ENCODE data around the gene SFMBT2. TPM values are rescaled to one million over a fixed set of nuclear protein-coding genes. Genes with fewer than 3 reads are reported as not detected.
"Not testable (repeated sequence)": the region's sequence is repeated elsewhere in the genome, so short reads cannot be mapped to it uniquely, and the experiment has no call there.

Gene SFMBT2
- total and polyA plus RNA-seq, 7 donors, result 0.53 to 8.2 (median 3.0) TPM

DNA sequence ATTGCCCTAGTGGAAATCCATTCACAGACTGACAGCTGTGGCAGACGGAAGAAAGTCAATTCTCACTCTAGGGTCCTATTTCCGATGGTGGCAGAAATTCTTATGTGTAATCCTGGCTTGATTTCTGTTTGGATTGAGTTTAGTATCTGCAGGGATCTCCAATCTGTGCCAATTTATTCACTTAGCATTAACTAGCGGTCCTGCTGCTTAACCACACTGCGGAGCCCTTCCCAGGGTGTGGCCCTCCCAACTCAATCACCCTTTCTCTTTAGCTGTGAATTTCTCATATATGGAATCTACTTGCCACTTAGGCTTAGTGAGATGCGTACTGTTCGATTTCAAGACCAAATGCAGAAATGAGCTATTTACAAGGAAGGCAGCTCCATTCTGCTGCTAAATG lies 215.7 kb downstream of the SFMBT2 start:
- no peaks in the 10 kb centered on the region for H3K9me3 ChIP-seq
- WGBS, 3 donors, result 91 to 94% (median 93%) methylated on average over 6 of the region's 6 CpGs
- H3K27me3 ChIP-seq (ENCODE audit: insufficient read depth in 3 of 3, low read length in 2 of 3), result no peaks in the 10 kb centered on the region
- no peak for ATAC-seq
- intact Hi-C loops (cut with DNase I), result no loop called here
- H3K4me3 ChIP-seq, result no peak overlapping the region
- DNase-seq, result no peak
- H3K36me3 ChIP-seq (ENCODE audit: insufficient read depth in 1 of 2, low read depth in 1 of 2), result peaks cover 0 to 31% of the 10 kb centered on the region in 2 donors
- H3K4me1 ChIP-seq, result no peaks in the 10 kb centered on the region
- TF ChIP-seq, protein P1, sequence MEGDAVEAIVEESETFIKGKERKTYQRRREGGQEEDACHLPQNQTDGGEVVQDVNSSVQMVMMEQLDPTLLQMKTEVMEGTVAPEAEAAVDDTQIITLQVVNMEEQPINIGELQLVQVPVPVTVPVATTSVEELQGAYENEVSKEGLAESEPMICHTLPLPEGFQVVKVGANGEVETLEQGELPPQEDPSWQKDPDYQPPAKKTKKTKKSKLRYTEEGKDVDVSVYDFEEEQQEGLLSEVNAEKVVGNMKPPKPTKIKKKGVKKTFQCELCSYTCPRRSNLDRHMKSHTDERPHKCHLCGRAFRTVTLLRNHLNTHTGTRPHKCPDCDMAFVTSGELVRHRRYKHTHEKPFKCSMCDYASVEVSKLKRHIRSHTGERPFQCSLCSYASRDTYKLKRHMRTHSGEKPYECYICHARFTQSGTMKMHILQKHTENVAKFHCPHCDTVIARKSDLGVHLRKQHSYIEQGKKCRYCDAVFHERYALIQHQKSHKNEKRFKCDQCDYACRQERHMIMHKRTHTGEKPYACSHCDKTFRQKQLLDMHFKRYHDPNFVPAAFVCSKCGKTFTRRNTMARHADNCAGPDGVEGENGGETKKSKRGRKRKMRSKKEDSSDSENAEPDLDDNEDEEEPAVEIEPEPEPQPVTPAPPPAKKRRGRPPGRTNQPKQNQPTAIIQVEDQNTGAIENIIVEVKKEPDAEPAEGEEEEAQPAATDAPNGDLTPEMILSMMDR (IDR thresholded peaks at IDR 0.05), result no peak
- no peak overlapping the region for H3K27ac ChIP-seq

DNA sequence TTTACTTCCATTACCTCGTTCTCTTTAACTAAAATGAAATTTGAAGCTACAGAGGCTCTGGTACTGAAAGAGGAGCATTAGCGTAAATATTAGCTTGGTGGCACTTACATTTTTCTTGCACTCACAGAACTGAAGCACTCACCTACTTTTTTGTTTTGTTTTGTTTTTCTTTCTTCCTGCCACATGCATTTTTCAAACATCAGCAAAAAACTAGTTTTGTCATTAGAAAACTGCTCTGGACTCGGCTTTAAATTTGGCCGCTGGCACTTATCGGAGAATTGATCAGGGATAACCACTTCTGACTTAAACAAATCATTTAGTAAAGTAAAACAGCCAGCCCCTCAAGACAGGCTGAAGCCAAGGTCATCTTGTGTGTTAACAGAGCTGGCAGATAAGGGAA lies 216.3 kb downstream of the SFMBT2 start:
- Histone ChIP-seq H3K27ac (no peak overlapping the region), H3K9me3 (no peaks in the 10 kb centered on the region), H3K27me3 (ENCODE audit: insufficient read depth in 3 of 3, low read length in 2 of 3) (no peaks in the 10 kb centered on the region), H3K4me3 (no peak overlapping the region), H3K36me3 (ENCODE audit: insufficient read depth in 1 of 2, low read depth in 1 of 2) (peaks cover 0 to 28% of the 10 kb centered on the region in 2 donors), H3K4me1 (no peaks in the 10 kb centered on the region)
- WGBS, 3 donors, result 90 to 91% (median 91%) methylated on average over 5 of the region's 5 CpGs
- DNase-seq (no peak), ATAC-seq (no peak)
- TF ChIP-seq, protein P1 (IDR thresholded peaks at IDR 0.05), result no peak
- intact Hi-C loops (cut with DNase I), result no loop called here

DNA sequence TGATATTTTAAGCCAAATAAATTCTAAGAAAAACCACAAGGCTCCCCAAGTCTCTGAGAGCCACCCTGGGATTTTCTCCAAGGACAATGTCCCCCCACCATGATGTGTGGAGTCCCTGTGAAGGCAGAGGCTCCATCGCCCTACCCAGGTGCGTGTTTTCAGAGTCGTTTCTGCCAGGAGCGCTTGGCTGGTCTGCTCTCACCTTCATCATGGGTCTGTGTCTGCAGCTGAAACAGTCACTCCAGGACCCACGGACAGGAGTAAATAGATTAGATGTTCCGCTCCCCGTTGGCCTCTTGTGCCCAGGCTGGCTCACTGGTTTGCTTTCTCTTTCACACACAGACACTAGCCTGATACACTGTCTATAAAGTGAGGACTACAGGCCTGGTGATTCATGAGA lies 217.5 kb downstream of the SFMBT2 start:
- 88 to 94% (median 93%) methylated on average over 7 of the region's 7 CpGs for WGBS, 3 donors
- no peak for DNase-seq
- Histone ChIP-seq H3K36me3 (ENCODE audit: insufficient read depth in 1 of 2, low read depth in 1 of 2) (peaks cover 0 to 24% of the 10 kb centered on the region in 2 donors), H3K27me3 (ENCODE audit: insufficient read depth in 3 of 3, low read length in 2 of 3) (no peaks in the 10 kb centered on the region), H3K9me3 (no peaks in the 10 kb centered on the region), H3K4me1 (no peaks in the 10 kb centered on the region), H3K27ac (no peak overlapping the region), H3K4me3 (no peak overlapping the region)
- intact Hi-C loops (cut with DNase I), result no loop called here
- TF ChIP-seq, protein P1 (IDR thresholded peaks at IDR 0.05), result no peak
- no peak for ATAC-seq

DNA sequence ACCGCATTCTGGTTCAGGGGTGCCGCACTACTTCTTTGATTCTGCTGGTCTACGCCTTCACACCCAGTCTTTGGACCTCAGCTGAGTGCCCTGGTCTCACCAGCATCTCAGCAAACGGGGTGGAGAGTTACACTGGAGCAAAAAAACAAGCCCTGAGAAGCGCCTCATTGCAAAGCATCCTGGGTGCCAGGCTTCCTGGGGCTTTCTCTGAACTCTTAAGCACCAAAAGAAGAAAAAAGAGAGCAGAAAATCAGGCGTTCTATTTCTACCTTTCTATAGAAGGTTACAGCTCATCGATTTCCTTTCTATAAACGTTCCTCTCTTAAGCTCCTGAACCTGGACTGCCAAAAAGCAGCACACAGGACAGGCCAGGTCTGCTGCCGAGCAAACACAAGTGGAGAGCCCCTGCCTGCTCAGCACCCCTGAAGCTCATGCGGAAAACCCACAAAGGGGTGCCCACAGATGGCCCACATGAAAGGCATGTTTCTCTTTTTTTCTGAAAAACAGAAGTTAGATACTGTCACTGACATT lies 217.9 kb downstream of the SFMBT2 start:
- peaks cover 0 to 21% of the 10 kb centered on the region in 2 donors for H3K36me3 ChIP-seq (ENCODE audit: insufficient read depth in 1 of 2, low read depth in 1 of 2)
- TF ChIP-seq, protein P1 (IDR thresholded peaks at IDR 0.05), result no peak
- intact Hi-C loops (cut with DNase I), result no loop called here
- no peak for ATAC-seq
- no peak for DNase-seq
- no peak overlapping the region for H3K4me3 ChIP-seq
- no peaks in the 10 kb centered on the region for H3K9me3 ChIP-seq
- H3K4me1 ChIP-seq, result no peaks in the 10 kb centered on the region
- WGBS, 3 donors, result 91% methylated on average over 10 of the region's 10 CpGs
- H3K27me3 ChIP-seq (ENCODE audit: insufficient read depth in 3 of 3, low read length in 2 of 3), result no peaks in the 10 kb centered on the region
- H3K27ac ChIP-seq, result no peak overlapping the region

DNA sequence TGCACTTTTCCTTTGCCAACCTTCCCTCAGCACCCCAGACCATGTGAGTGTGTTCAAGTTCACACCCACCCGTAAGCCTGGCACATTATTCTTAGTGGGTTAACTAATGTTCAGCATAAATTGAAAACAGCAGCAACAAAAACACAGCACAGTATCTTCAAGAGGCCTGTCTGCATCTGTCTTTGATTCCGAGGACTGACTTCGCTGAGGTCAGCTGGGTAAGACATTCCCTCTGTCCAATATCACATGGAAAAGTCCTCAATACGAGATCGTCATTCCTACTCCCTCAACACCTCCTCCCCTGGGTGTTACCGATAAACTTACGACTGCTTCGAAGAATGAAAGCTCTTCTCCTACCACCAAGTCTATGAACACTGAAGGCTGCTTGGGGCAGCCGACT lies 218.8 kb downstream of the SFMBT2 start:
- ATAC-seq (no peak), DNase-seq (no peak)
- intact Hi-C loops (cut with DNase I), result no loop called here
- no peaks in the 10 kb centered on the region for H3K4me1 ChIP-seq
- WGBS, 3 donors, result 78 to 86% (median 85%) methylated on average over 9 of the region's 9 CpGs
- TF ChIP-seq, protein P1 (IDR thresholded peaks at IDR 0.05), result no peak
- peaks cover 0 to 13% of the 10 kb centered on the region in 2 donors for H3K36me3 ChIP-seq (ENCODE audit: insufficient read depth in 1 of 2, low read depth in 1 of 2)
- H3K27me3 ChIP-seq (ENCODE audit: insufficient read depth in 3 of 3, low read length in 2 of 3), result no peaks in the 10 kb centered on the region
- no peak overlapping the region for H3K27ac ChIP-seq
- no peaks in the 10 kb centered on the region for H3K9me3 ChIP-seq
- no peak overlapping the region for H3K4me3 ChIP-seq

DNA sequence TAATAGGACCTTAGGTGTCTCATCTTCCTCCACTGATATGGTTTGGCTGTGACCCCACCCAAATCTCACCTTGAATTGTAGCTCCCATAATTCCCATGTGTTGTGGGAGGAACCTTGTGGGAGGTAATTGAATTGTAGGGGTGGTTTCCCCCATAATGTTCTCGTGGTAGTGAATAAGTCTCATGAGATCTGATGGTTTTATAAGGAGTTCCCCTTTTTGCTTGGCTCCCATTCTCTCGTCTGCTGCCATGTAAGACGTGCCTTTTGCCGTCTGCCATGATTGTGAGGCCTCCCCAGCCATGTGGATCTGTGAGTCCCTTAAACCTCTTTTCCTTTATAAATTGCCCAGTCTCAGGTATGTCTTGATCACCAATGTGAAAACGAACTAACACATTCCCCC lies 220.1 kb downstream of the SFMBT2 start:
- intact Hi-C loops (cut with DNase I); ATAC-seq; H3K27ac ChIP-seq; H3K9me3 ChIP-seq; DNase-seq; H3K4me3 ChIP-seq; H3K36me3 ChIP-seq (ENCODE audit: insufficient read depth in 1 of 2, low read depth in 1 of 2); H3K27me3 ChIP-seq (ENCODE audit: insufficient read depth in 3 of 3, low read length in 2 of 3); H3K4me1 ChIP-seq: not testable (repeated sequence)
- WGBS, 3 donors, result 86 to 90% (median 89%) methylated on average over 5 of the region's 5 CpGs
